Activated CD8-positive, alpha-beta memory T cell treated with anti-CD3 and anti-CD28 coated beads, Interleukin-2, amount 50 U/mL, for 4 hours (primary cell): ENCODE results near the gene BMPR1B.
"Not testable (repeated sequence)": the region's sequence is repeated elsewhere in the genome, so short reads cannot be mapped to it uniquely, and the experiment has no call there.

Source experiments
- DNase-seq: peaks from one replicate; pipeline ENCODE4 v3.0.0-alpha.2; 2020

Gene BMPR1B

DNA sequence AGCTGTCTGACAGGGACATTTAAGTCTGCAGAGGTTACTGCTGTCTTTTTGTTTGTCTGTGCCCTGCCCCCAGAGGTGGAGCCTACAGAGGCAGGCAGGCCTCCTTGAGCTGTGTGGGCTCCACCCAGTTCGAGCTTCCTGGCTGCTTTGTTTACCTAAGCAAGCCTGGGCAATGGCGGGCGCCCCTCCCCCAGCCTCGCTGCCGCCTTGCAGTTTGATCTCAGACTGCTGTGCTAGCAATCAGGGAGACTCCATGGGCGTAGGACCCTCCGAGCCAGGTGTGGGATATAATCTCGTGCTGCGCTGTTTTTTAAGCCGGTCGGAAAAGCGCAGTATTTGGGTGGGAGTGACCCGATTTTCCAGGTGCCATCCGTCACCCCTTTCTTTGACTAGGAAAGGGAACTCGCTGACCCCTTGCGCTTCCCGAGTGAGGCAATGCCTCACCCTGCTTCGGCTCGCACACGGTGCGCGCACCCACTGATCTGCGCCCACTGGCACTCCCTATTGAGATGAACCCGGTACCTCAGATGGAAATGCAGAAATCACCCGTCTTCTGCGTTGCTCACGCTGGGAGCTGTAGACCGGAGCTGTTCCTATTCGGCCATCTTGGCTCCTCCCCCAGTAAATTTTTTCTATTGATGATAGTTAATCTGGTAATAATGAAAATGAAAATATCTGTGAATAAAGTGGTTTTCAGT is 83.6 kb downstream of the BMPR1B start:
- not testable (repeated sequence) for DNase-seq

GRCh38 chr4:94841864-94842221 is 84.1 kb downstream of the BMPR1B start:
- no peak for DNase-seq

DNA sequence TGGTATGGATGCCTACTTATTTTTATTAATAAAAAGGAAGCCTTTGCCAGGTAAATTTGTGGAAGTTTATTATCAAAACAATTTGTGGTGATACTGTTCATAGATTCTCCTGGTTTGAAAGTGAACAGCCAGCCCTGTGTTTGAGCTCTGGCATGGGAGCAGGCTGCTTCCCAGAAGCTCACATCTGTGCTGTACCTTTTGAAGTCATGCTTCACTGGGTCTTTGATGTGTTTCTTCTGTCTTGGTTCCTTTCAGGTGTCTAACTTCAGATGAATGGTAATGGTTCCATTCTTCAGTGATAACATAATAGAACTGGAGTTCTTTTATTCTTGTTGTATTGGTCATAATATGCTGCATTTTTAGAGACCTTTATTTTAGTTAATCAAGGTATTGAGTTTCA is 85.5 kb downstream of the BMPR1B start:
- no peak for DNase-seq

- DNase-seq: no peak
These were observed 90.6 kb downstream of the BMPR1B start for GRCh38 chr4:94848326-94848725.

- no peak for DNase-seq
These were observed 92.1 kb downstream of the BMPR1B start for GRCh38 chr4:94849901-94850300.

DNA sequence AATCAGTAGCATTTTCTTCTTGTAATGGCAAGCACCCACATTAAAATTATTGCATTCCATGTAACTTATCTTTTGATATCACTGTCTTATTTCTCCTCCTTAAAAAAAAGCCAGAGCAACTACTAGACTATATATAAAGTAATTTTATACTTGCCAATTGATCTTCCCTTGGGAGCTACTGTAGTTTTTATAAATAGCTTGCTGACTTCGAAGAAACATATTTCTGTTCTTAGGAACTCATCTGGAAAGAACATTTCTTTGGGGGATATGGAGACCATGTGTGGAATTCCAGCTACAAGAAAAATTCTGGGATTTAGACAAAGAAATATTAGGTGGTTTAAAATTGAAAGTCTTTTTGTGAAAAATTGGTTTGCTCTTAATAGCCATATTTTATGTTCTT is 94.9 kb downstream of the BMPR1B start:
- DNase-seq: no peak

- no peak for DNase-seq
These were observed 98.3 kb downstream of the BMPR1B start for GRCh38 chr4:94856030-94856429.

GRCh38 chr4:94870146-94870545 is 112.4 kb downstream of the BMPR1B start:
- DNase-seq: no peak

DNA sequence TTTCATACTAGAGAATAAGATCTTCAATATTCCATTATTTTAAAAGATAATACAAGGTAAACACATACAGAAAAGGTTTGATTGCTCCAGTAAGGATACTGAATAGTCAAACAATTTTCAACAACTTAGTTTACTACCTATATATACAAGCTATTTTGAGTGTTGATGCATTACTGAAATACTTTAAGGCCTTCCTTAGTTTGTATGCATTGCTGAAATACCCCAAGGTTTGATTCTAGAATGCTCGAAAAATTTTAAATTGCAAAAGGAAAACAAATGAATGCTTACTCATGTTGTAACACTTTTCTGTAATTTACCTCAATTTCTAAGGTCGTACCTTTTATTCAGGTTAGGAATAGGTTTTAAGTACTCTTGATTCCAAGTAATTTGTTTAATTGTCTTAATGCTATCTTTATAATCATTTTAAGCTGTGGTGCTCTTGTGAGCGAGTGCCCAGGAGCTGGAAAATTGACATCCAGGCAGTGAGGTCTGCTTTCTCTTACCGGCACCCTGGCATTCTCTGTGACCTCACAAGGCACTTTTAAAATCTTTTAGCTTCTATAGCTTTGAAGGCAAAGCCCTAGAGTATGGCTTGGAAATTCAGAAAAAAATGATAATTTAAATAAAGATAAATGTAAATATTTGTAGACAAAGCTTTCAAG is 114.0 kb downstream of the BMPR1B start:
- DNase-seq: no peak

DNA sequence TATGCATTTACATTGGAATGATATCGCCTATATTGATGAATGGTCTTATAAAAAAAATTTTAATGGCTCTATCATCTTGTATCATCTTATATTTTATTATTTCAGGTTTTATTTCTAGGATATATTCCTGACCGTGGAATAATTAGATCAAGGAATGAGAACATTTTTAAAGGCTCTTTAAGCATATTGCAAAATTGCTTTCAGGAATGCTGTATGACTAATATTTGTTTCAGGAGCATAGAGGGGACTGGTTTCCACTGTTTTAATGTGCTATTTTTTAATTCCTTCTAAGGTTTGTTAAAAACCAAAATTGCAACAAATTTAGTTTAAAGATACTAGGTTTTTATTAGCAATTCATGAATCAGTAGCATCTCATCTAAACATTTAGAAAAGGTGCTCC is 120.2 kb downstream of the BMPR1B start:
- DNase-seq: no peak

DNA sequence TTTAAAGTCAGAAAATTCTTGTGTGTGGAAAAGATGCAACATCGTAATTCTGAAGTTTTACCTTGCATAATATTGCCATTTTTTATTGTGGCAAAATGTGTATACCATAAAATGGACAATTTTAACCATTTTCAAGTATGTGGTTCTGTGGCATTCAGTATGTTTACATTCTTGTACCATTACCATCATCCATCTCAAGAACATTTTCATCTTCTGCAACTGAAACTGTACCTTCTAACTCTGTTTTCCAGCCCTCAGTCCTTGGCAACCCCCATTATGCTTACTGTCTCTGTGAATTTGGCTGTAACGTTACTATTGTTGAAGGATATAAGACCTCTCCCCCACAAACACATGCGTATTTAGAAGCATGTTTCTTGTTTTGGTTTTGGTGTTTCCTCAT is 123.2 kb downstream of the BMPR1B start:
- no peak for DNase-seq

- no peak for DNase-seq
These were observed 125.0 kb downstream of the BMPR1B start for GRCh38 chr4:94882756-94883155.

DNA sequence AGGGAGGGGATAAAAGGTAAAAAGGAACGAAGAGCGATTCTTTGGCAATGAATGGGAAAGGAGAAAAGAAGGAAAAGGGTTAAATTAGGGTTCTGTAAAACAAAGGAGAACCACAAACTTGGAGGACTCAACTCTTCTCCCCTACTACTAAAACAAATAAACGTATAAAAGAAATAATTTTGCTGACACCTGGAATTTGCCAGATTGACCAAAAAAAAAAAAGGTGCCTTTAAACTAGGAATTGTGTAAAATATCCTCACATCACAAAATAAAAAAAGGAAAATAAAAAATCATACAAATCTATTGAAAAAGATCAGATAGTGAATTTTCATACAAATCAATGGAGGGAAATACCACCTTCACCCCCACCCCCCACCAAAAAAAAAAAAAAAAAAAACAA is 129.3 kb downstream of the BMPR1B start:
- DNase-seq: no peak

DNA sequence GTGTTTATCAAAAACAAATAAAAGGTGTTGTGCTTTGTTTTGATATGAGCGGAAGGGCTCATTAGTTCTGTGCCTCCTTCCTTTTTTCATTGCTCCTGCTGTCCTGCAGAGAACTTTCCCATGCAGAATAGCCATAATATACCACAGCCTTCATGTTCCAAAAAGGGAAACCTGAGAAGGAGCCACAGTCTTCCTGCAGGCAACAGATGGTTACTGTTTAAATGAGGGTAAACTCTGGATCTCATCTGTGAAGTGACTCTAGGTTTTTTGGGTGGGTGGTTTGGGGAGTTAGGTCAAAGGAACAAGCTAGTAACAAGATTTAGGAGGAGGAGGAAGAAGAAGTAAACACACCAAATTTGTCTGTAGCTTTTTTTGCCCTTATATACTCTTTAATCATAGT is 131.8 kb downstream of the BMPR1B start:
- no peak for DNase-seq

GRCh38 chr4:94889946-94890345 is 132.2 kb downstream of the BMPR1B start:
- DNase-seq: no peak

DNA sequence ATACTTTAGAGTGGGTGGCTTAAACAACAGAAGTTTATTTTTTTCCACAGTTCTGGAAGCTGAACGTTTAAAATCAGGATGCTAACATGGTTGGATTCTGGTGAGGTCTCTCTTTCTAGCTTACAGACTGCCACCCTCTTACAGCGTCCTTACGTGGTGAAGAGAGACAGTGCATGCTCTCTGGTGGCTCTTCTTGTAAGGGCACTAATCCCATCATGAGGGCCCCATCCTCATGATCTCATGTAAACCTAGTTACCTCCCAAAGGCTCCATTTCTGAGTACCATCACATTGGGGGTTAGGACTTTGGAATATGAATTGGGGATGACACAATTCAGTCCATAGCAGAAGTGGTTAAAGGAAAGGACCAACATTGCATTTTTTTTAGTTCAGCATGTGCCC is 132.8 kb downstream of the BMPR1B start:
- no peak for DNase-seq

GRCh38 chr4:94892051-94892450 is 134.3 kb downstream of the BMPR1B start:
- DNase-seq: no peak

GRCh38 chr4:94895081-94895480 is 137.3 kb downstream of the BMPR1B start:
- DNase-seq: no peak

DNA sequence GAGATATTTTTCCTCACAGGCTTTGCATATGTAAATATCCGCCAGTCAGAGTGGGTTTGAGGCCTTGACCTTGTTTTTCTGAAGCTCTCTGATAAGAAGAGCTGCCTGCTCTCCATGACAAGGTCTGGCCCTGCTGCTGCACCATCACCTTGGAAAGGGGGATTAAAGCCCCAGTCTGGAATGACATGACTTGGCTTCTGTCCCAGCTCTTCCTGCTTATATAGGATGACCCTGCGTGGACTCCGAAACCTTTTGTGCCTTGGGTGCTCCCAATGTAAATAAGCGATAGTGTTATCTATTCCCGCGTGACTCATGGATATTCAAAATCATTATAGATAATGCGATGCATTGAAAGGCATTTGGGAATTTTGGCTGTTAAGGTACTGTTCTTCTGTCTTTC is 139.3 kb downstream of the BMPR1B start:
- DNase-seq: no peak

- no peak for DNase-seq
These were observed 147.8 kb downstream of the BMPR1B start for GRCh38 chr4:94905511-94905910.

GRCh38 chr4:94909645-94910044 is 151.9 kb downstream of the BMPR1B start:
- DNase-seq: no peak

GRCh38 chr4:94911106-94911505 is 153.4 kb downstream of the BMPR1B start:
- DNase-seq: no peak

DNA sequence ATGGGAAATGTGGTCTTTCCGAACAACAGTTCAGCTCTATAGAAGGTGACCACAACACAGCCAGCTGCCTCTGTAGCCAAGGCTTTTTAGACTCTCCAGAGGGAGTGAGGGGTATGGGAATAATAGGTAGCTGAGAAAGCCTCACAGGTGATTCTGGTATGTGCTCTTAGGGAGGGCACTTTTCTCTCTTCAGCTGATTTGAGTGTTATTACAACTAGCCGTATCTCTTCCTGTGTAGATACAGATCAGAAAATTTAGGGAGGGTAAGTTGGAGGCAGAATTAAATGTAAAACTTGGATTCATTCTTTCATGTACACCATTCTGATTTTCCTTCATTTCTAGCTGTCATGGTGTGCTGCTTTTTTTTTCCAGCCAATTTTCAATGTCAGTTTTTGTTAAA is 154.9 kb downstream of the BMPR1B start:
- DNase-seq: no peak

DNA sequence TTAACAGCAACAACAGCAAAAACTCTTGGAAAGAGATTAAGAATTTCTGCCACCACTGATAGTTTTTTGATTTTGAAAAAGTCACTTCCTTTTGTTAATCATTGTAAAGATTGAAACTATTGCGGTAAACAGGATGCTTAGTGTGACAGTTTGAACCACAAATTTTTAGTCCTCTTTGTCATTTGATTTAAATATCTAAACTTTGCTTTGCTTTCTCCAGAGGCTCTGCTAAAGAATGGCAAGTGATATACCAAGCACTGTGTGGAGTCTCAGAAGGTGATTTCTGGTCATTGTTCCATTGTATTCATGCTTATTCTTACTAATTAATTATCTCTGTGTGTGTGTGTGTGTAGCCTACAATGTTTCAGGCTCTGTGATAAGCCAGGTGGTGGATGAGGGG is 155.6 kb downstream of the BMPR1B start:
- DNase-seq: no peak

GRCh38 chr4:94917146-94917545 is 159.4 kb downstream of the BMPR1B start:
- no peak for DNase-seq
